Naive B cell (primary cell): ENCODE results near the gene LIFR. TPM values are rescaled to one million over a fixed set of nuclear protein-coding genes. Genes with fewer than 3 reads are reported as not detected.
A peak's percentile ranks its signal among the peaks of the same experiment; 100 is the strongest.

Experiments used
- ATAC-seq, 2 donors: fragments of 150-1000 bp; cut with Tn5 transposase; 2 replicates each; pipeline ENCODE4 v1.10.0; 2021; ENCODE audit warnings: low read depth in 2 of 2, mild to moderate bottlenecking in 2 of 2, moderate library complexity in 2 of 2
- DNase-seq: peaks from one replicate; pipeline ENCODE4 v3.0.0; 2022
- H3K27ac Mint-ChIP-seq, 6 donors: one replicate each; pipeline ENCODE4 v1.8.0; 2020 to 2022; ENCODE audit warnings: mild to moderate bottlenecking in 6 of 6, mixed read lengths in 6 of 6, moderate library complexity in 5 of 6, inconsistent platforms in 2 of 6
- H3K27me3 Mint-ChIP-seq, 3 donors: one replicate each; pipeline ENCODE4 v1.8.0; 2021 to 2022; ENCODE audit warnings: mixed read lengths in 3 of 3, mild to moderate bottlenecking in 1 of 3
- H3K36me3 Mint-ChIP-seq, 2 donors: one replicate each; pipeline ENCODE4 v1.8.0; 2020 to 2022; ENCODE audit warnings: mixed read lengths in 2 of 2, inconsistent platforms in 1 of 2, mild to moderate bottlenecking in 1 of 2
- H3K4me1 Mint-ChIP-seq, 3 donors: one replicate each; pipeline ENCODE4 v1.8.0; 2020 to 2022; ENCODE audit warnings: mixed read lengths in 3 of 3, inconsistent platforms in 1 of 3, mild to moderate bottlenecking in 1 of 3, moderate library complexity in 1 of 3
- H3K4me3 Mint-ChIP-seq, 8 donors: one replicate each; pipeline ENCODE4 v1.8.0; 2020 to 2022; ENCODE audit warnings: mild to moderate bottlenecking in 8 of 8, mixed read lengths in 8 of 8, moderate library complexity in 8 of 8, inconsistent platforms in 2 of 8
- H3K9me3 Mint-ChIP-seq, 7 donors: one replicate each; pipeline ENCODE4 v1.8.0; 2020 to 2022; ENCODE audit warnings: mixed read lengths in 7 of 7, mild to moderate bottlenecking in 5 of 7, inconsistent platforms in 2 of 7, moderate library complexity in 1 of 7
- polyA plus RNA-seq, 6 donors: library from polyadenylated mRNA; unstranded; fragments of 300-500 nt; fragmentation: Illumina TruSeq; gene quantifications; one replicate each; pipeline ENCODE4 v1.2.3, GENCODE V29; 2021; ENCODE audit warnings: low read depth in 6 of 6

LIFR gene
- polyA plus RNA-seq, 6 donors from 2014 or later: not detected

GRCh38 chr5:38593959-38594358 is 37.5 kb upstream of the LIFR start:
- Mint-ChIP-seq H3K4me3 (no peak overlapping the region), H3K9me3 (peaks cover 0 to 7% (median 0%) of the 10 kb centered on the region in 7 donors), H3K27me3 (peaks cover 18 to 47% (median 36%) of the 10 kb centered on the region in 3 donors), H3K27ac (no peak overlapping the region), H3K4me1 (no peaks in the 10 kb centered on the region), H3K36me3 (no peaks in the 10 kb centered on the region)
- no peak for DNase-seq
- ATAC-seq: no peak

DNA sequence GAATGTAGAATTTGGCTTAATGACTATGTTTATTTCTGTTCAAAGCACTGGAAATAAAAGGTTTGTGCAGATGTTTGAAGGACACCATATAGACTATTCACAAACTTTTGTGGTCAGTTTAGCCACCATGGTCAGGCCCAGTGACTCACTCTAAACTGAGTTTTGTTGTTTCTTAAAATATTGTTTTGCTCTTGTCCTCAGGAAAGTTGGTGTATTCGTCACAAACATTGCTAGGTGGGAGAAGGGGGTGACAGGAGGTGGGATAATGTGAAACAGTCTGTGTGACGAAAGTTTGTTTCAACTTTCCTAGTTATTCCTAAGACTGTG is 35.0 kb upstream of the LIFR start:
- H3K9me3 Mint-ChIP-seq: peaks cover 0 to 7% (median 0%) of the 10 kb centered on the region in 7 donors
- DNase-seq (no peak), ATAC-seq (no peak)
- H3K4me1 Mint-ChIP-seq: no peaks in the 10 kb centered on the region
- peaks cover 14 to 36% (median 30%) of the 10 kb centered on the region in 3 donors for H3K27me3 Mint-ChIP-seq
- H3K36me3 Mint-ChIP-seq: no peaks in the 10 kb centered on the region
- no peak overlapping the region for H3K27ac Mint-ChIP-seq
- no peak overlapping the region for H3K4me3 Mint-ChIP-seq

DNA sequence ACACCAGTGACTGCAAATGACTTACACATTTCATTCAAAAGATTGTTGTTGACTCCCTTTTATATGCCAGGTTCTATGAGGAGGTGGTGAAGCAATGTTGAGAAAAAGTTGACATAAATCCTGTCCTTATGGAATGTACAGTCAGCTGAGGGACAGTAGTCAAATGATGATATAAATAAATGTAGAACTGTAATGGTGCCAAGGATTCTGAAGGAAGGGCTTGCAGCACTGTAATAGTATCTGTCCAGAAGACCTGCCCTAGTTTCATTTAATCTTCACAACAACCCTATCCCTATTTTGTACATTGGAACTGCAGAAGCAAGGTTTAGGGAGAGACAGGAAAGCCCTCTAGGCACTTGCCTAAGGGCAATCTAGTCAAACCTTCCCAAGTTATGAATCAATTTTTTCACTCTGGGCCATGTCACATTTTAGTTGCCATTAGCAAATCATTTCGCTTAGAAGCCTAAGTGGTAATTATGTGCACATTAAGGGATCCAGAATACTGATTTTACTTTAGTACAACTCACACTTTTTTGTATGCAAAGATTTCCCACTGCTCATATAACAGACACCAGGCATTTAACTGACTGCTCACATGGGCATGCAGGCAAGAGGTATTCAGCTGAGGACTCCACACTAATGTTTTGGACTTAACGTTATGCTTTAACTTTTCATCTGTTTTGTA is 34.5 kb upstream of the LIFR start:
- Mint-ChIP-seq H3K9me3 (peaks cover 0 to 7% (median 0%) of the 10 kb centered on the region in 7 donors), H3K4me3 (no peak overlapping the region), H3K27me3 (peaks cover 14 to 36% (median 30%) of the 10 kb centered on the region in 3 donors), H3K27ac (no peak overlapping the region), H3K4me1 (no peaks in the 10 kb centered on the region), H3K36me3 (no peaks in the 10 kb centered on the region)
- no peak for ATAC-seq
- no peak for DNase-seq

DNA sequence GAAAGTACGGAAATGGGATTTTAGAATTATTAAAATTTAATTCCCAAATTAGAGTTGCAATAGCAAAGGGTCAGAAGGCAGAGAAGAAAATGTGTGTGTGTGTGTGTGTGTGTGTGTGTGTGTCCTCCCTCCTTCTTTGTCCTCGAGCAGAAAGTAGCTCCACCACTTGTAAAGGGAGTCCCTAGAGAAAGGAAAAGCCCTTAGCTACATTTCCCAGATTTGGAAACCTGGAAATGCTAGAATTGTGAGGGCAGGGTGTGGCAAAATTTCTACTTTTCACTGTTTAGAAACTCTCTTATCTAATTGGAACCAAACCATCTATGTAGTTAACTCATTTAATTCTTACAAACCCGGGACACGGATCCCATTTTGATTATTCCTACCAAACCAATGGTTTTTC is 33.2 kb upstream of the LIFR start:
- peaks cover 8 to 33% (median 24%) of the 10 kb centered on the region in 3 donors for H3K27me3 Mint-ChIP-seq
- no peaks in the 10 kb centered on the region for H3K4me1 Mint-ChIP-seq
- H3K9me3 Mint-ChIP-seq: peaks cover 0 to 5% (median 0%) of the 10 kb centered on the region in 7 donors
- H3K4me3 Mint-ChIP-seq: no peak overlapping the region
- no peak for ATAC-seq
- no peak overlapping the region for H3K27ac Mint-ChIP-seq
- DNase-seq: no peak
- no peaks in the 10 kb centered on the region for H3K36me3 Mint-ChIP-seq

DNA sequence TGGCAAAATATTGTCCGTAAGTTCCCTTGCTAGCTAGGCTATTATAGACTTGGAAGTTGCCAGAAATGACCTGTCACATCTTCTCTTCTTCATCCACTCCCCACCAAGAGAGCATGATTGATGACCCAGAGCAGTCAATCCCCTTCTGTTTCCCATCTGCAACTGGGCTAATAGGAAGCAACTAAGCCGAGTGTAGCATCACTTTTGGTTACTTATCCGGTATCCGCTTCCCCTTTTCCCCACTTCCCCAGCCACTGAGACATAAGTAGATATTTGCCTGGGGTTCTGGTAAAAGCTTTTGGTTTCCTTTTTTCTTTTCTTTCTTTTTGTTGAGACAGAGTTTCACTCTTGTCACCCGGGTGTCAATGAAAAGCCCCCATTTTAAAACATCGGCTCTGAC is 29.4 kb upstream of the LIFR start:
- ATAC-seq: no peak
- Mint-ChIP-seq H3K36me3 (no peaks in the 10 kb centered on the region), H3K9me3 (peaks cover 0 to 4% (median 0%) of the 10 kb centered on the region in 7 donors), H3K27ac (no peak overlapping the region), H3K27me3 (peaks cover 21 to 41% (median 29%) of the 10 kb centered on the region in 3 donors), H3K4me3 (no peak overlapping the region), H3K4me1 (no peaks in the 10 kb centered on the region)
- no peak for DNase-seq

DNA sequence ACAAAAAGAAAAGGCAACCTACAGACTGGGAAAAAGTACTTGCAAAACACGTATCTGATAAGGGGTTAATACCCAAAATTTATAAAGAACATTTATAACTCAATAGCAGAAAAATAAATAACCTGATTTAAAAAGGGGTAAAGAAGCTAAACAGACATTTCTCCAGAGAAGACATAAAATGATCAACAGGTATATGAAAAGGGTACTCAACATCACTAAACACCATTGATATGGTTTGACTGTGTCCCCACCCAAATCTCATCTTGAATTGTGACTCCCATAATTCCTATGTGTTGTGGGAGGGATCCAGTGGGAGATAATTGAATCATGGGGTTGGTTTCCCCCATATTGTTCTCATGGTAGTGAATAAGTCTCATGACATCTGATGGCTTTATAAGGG is 27.1 kb upstream of the LIFR start:
- Mint-ChIP-seq H3K9me3 (peaks cover 0 to 4% (median 0%) of the 10 kb centered on the region in 7 donors), H3K27me3 (peaks cover 20 to 44% (median 27%) of the 10 kb centered on the region in 3 donors), H3K4me3 (no peak overlapping the region), H3K36me3 (no peaks in the 10 kb centered on the region), H3K4me1 (no peaks in the 10 kb centered on the region), H3K27ac (no peak overlapping the region)
- DNase-seq (no peak), ATAC-seq (no peak)

- Mint-ChIP-seq H3K4me1 (no peaks in the 10 kb centered on the region), H3K9me3 (peaks cover 0 to 4% (median 0%) of the 10 kb centered on the region in 7 donors), H3K27me3 (peaks cover 20 to 42% (median 27%) of the 10 kb centered on the region in 3 donors), H3K27ac (no peak overlapping the region), H3K36me3 (no peaks in the 10 kb centered on the region), H3K4me3 (peak overlapping the region in 1 of 8 donors; percentile 8)
- no peak for DNase-seq
- ATAC-seq: no peak
These were observed 26.5 kb upstream of the LIFR start for GRCh38 chr5:38582975-38583319.

GRCh38 chr5:38582293-38582974 is 26.0 kb upstream of the LIFR start:
- peaks cover 20 to 40% (median 27%) of the 10 kb centered on the region in 3 donors for H3K27me3 Mint-ChIP-seq
- DNase-seq: no peak
- H3K36me3 Mint-ChIP-seq: no peaks in the 10 kb centered on the region
- ATAC-seq: no peak
- H3K4me1 Mint-ChIP-seq: no peaks in the 10 kb centered on the region
- H3K9me3 Mint-ChIP-seq: peaks cover 0 to 4% (median 0%) of the 10 kb centered on the region in 7 donors
- H3K27ac Mint-ChIP-seq: no peak overlapping the region
- no peak overlapping the region for H3K4me3 Mint-ChIP-seq

DNA sequence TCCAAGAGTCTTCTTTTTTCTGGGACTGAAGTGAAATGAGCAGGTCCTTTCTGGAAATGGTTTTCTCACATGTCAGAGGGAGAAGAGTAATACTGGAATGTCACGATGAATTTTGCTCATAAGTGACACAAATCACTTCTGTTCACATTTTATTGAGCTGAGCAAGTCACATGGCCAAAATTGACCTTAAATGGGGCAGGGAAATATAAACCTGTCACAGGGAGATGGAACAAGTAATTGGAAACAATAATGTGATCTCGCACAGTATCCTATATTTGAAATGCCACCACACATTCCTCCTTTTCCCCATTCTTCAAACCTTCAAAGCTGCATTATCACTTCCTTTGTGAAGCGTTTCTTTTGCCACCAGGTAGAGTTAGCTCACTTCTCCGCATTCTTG is 25.2 kb upstream of the LIFR start:
- DNase-seq (no peak), ATAC-seq (no peak)
- Mint-ChIP-seq H3K4me1 (no peaks in the 10 kb centered on the region), H3K27ac (no peak overlapping the region), H3K27me3 (peaks cover 20 to 44% (median 27%) of the 10 kb centered on the region in 3 donors), H3K36me3 (no peaks in the 10 kb centered on the region), H3K9me3 (peaks cover 0 to 4% (median 2%) of the 10 kb centered on the region in 7 donors), H3K4me3 (no peak overlapping the region)

DNA sequence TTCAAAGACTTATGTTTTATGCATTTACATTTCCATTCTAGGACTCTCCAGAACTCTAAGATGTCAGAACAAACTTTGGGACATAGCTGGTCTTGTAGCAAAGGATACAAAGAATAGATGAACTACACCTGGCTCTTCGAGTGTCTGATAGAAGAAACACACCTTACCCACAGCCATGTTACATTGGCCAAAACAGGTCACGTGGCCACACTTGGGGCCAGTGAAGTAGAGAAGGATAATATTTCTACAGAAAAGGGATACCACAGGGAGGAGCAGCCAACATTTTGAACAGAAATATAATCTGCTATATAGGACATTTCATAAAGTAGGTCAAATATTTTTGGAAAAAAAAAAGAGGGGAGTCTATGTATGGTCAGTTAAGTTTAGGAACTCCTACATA is 22.7 kb upstream of the LIFR start:
- no peak for DNase-seq
- no peak for ATAC-seq
- H3K27me3 Mint-ChIP-seq: peaks cover 20 to 40% (median 25%) of the 10 kb centered on the region in 3 donors
- H3K27ac Mint-ChIP-seq: no peak overlapping the region
- peaks cover 0 to 3% (median 0%) of the 10 kb centered on the region in 7 donors for H3K9me3 Mint-ChIP-seq
- H3K4me1 Mint-ChIP-seq: no peaks in the 10 kb centered on the region
- no peaks in the 10 kb centered on the region for H3K36me3 Mint-ChIP-seq
- no peak overlapping the region for H3K4me3 Mint-ChIP-seq

GRCh38 chr5:38576961-38577684 is 20.7 kb upstream of the LIFR start:
- H3K4me3 Mint-ChIP-seq: no peak overlapping the region

GRCh38 chr5:38576442-38576841 is 20.0 kb upstream of the LIFR start:
- H3K27ac Mint-ChIP-seq: peak overlapping the region in 1 of 6 donors; percentile 25
- ATAC-seq: no peak
- H3K36me3 Mint-ChIP-seq: no peaks in the 10 kb centered on the region

More at GRCh38 chr5:38576961-38577684, 20.7 kb upstream of the LIFR start:
- Mint-ChIP-seq H3K27me3 (peaks cover 19 to 33% (median 20%) of the 10 kb centered on the region in 3 donors), H3K9me3 (peaks cover 0 to 3% (median 0%) of the 10 kb centered on the region in 7 donors), H3K36me3 (no peaks in the 10 kb centered on the region), H3K4me1 (no peaks in the 10 kb centered on the region), H3K27ac (no peak overlapping the region)
- DNase-seq (no peak), ATAC-seq (no peak)

DNA sequence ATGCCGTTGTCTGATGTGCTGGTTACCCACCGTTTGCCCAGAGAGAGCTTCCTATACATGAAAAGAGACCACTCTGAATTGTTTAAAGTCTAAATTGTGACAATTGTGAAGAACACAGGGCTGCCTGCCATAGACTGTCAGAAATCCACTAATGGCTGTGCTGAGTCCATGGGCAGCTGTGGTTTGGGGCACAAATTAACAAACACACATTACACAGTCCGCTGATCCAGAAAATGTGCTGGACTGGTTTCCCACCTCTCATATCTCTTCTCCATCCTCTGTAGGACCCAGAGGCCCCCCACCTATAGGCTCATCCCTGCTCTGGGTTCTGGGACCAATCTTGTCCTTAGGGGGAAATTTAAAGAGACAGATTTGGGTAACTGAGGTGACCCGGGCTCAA is 19.0 kb upstream of the LIFR start:
- no peaks in the 10 kb centered on the region for H3K36me3 Mint-ChIP-seq
- H3K27me3 Mint-ChIP-seq: peaks cover 13 to 21% (median 15%) of the 10 kb centered on the region in 3 donors
- DNase-seq: no peak
- no peak overlapping the region for H3K4me3 Mint-ChIP-seq
- H3K27ac Mint-ChIP-seq: no peak overlapping the region
- no peak for ATAC-seq
- H3K4me1 Mint-ChIP-seq: no peaks in the 10 kb centered on the region
- peaks cover 0 to 3% (median 0%) of the 10 kb centered on the region in 7 donors for H3K9me3 Mint-ChIP-seq

More at GRCh38 chr5:38576442-38576841, 20.0 kb upstream of the LIFR start:
- no peak overlapping the region for H3K4me3 Mint-ChIP-seq
- H3K9me3 Mint-ChIP-seq: peaks cover 0 to 3% (median 0%) of the 10 kb centered on the region in 7 donors
- no peaks in the 10 kb centered on the region for H3K4me1 Mint-ChIP-seq
- peaks cover 20 to 30% (median 21%) of the 10 kb centered on the region in 3 donors for H3K27me3 Mint-ChIP-seq
- no peak for DNase-seq
